ENCODE results near the gene MAP2.

The MAP2 gene

GRCh38 chr2:209663656-209664055 is 239.8 kb downstream of the MAP2 start:
- TF ChIP-seq CTCF (IDR thresholded peaks at IDR 0.05; ENCODE audit: low read depth, low read length), result no peak
- H3K4me3 ChIP-seq (ENCODE audit: low read depth, low read length), result no peak overlapping the region
- no peak for DNase-seq (ENCODE audit: low read depth, low spot score)
- in situ Hi-C loops (cut with HindIII; ENCODE audit: low sequenced_read_pairs), result no loop called here

GRCh38 chr2:209666296-209666695 is 242.4 kb downstream of the MAP2 start:
- in situ Hi-C loops (cut with HindIII; ENCODE audit: low sequenced_read_pairs), result no loop called here
- DNase-seq (ENCODE audit: low read depth, low spot score), result no peak
- H3K4me3 ChIP-seq (ENCODE audit: low read depth, low read length), result no peak overlapping the region
- no peak for TF ChIP-seq CTCF (IDR thresholded peaks at IDR 0.05; ENCODE audit: low read depth, low read length)

- TF ChIP-seq CTCF (IDR thresholded peaks at IDR 0.05; ENCODE audit: low read depth, low read length), result no peak
- in situ Hi-C loops (cut with HindIII; ENCODE audit: low sequenced_read_pairs), result no loop called here
- DNase-seq (ENCODE audit: low read depth, low spot score), result no peak
- no peak overlapping the region for H3K4me3 ChIP-seq (ENCODE audit: low read depth, low read length)
These were observed 247.3 kb downstream of the MAP2 start for GRCh38 chr2:209671020-209671680.

- H3K4me3 ChIP-seq (ENCODE audit: low read depth, low read length), result no peak overlapping the region
- TF ChIP-seq CTCF (IDR thresholded peaks at IDR 0.05; ENCODE audit: low read depth, low read length), result no peak
- in situ Hi-C loops (cut with HindIII; ENCODE audit: low sequenced_read_pairs), result no loop called here
- no peak for DNase-seq (ENCODE audit: low read depth, low spot score)
These were observed 250.0 kb downstream of the MAP2 start for GRCh38 chr2:209673811-209674210.

GRCh38 chr2:209680596-209680995 is 256.7 kb downstream of the MAP2 start:
- TF ChIP-seq CTCF (IDR thresholded peaks at IDR 0.05; ENCODE audit: low read depth, low read length), result no peak
- in situ Hi-C loops (cut with HindIII; ENCODE audit: low sequenced_read_pairs), result no loop called here
- H3K4me3 ChIP-seq (ENCODE audit: low read depth, low read length), result no peak overlapping the region
- no peak for DNase-seq (ENCODE audit: low read depth, low spot score)

GRCh38 chr2:209681201-209681735 is 257.4 kb downstream of the MAP2 start:
- in situ Hi-C loops (cut with HindIII; ENCODE audit: low sequenced_read_pairs), result no loop called here
- H3K4me3 ChIP-seq (ENCODE audit: low read depth, low read length), result no peak overlapping the region
- no peak for DNase-seq (ENCODE audit: low read depth, low spot score)
- no peak for TF ChIP-seq CTCF (IDR thresholded peaks at IDR 0.05; ENCODE audit: low read depth, low read length)

Data from astrocyte of the spinal cord (primary cell).